ENCODE results near the gene LTBR. TPM values are rescaled to one million over a fixed set of nuclear protein-coding genes. Genes with fewer than 3 reads are reported as not detected.

LTBR gene
- total and polyA plus RNA-seq, 4 donors, result 15.8 to 138 (median 89.0) TPM

- H3K4me1 ChIP-seq (ENCODE audit: control insufficient read depth in 4 of 4, insufficient read depth in 4 of 4, low read length in 3 of 4), result peaks cover 0 to 6% (median 4%) of the 10 kb centered on the region in 4 donors
- DNase-seq (ENCODE audit: low spot score), result no peak
- H3K9ac ChIP-seq (ENCODE audit: low read depth in 1 of 2, low read length in 2 of 2), result no peak overlapping the region
- TF ChIP-seq MAX (IDR thresholded peaks at IDR 0.05) (no peak), RAD21 (IDR thresholded peaks at IDR 0.05) (no peak), FOXA2 (IDR thresholded peaks at IDR 0.05) (no peak), JUND (IDR thresholded peaks at IDR 0.05) (no peak), HNF4G (IDR thresholded peaks at IDR 0.05) (no peak), HNF4A (conservative IDR thresholded peaks at IDR 0.05) (no peak), ZBTB33 (IDR thresholded peaks at IDR 0.05) (no peak), FOXA1 (IDR thresholded peaks at IDR 0.05) (no peak), REST (IDR thresholded peaks at IDR 0.05) (no peak), TAF1 (conservative IDR thresholded peaks at IDR 0.05) (no peak), GABPA (IDR thresholded peaks at IDR 0.05 in 1 of 2, conservative IDR thresholded peaks at IDR 0.05 in 1 of 2) (no peak), SP1 (IDR thresholded peaks at IDR 0.05) (no peak), CTCF (IDR thresholded peaks at IDR 0.05; ENCODE audit: low read depth, low read length, missing input control) (no peak)
- no peaks in the 10 kb centered on the region for H3K36me3 ChIP-seq (ENCODE audit: control insufficient read depth in 4 of 4, insufficient read depth in 3 of 4, low read depth in 1 of 4, low read length in 3 of 4)
- 88% methylated on average over 8 of the region's 8 CpGs for WGBS
- no peak overlapping the region for H3K4me3 ChIP-seq (ENCODE audit: low read depth in 1 of 3, low read length in 3 of 3)
- H3K27me3 ChIP-seq (ENCODE audit: control insufficient read depth in 4 of 4, insufficient read depth in 4 of 4, low read length in 3 of 4), result no peaks in the 10 kb centered on the region
- no peak overlapping the region for H3K27ac ChIP-seq (ENCODE audit: low read depth in 1 of 2, low read length in 2 of 2)
- no peaks in the 10 kb centered on the region for H3K9me3 ChIP-seq (ENCODE audit: control insufficient read depth in 4 of 4, low read length in 3 of 4)
These were observed 40.9 kb downstream of the LTBR start for GRCh38 chr12:6424866-6425265.

- Histone ChIP-seq H3K9ac (ENCODE audit: low read depth in 1 of 2, low read length in 2 of 2) (no peak overlapping the region), H3K4me1 (ENCODE audit: control insufficient read depth in 4 of 4, insufficient read depth in 4 of 4, low read length in 3 of 4) (peaks cover 0 to 8% (median 4%) of the 10 kb centered on the region in 4 donors), H3K36me3 (ENCODE audit: control insufficient read depth in 4 of 4, insufficient read depth in 3 of 4, low read depth in 1 of 4, low read length in 3 of 4) (no peaks in the 10 kb centered on the region), H3K27me3 (ENCODE audit: control insufficient read depth in 4 of 4, insufficient read depth in 4 of 4, low read length in 3 of 4) (no peaks in the 10 kb centered on the region), H3K9me3 (ENCODE audit: control insufficient read depth in 4 of 4, low read length in 3 of 4) (no peaks in the 10 kb centered on the region), H3K27ac (ENCODE audit: low read depth in 1 of 2, low read length in 2 of 2) (no peak overlapping the region), H3K4me3 (ENCODE audit: low read depth in 1 of 3, low read length in 3 of 3) (no peak overlapping the region)
- no peak for DNase-seq (ENCODE audit: low spot score)
- WGBS, result 86% methylated on average over 23 of the region's 23 CpGs
- TF ChIP-seq MAX (IDR thresholded peaks at IDR 0.05) (no peak), FOXA2 (IDR thresholded peaks at IDR 0.05) (no peak), RXRA (IDR thresholded peaks at IDR 0.05) (no peak), JUND (IDR thresholded peaks at IDR 0.05) (no peak), ATF3 (IDR thresholded peaks at IDR 0.05) (no peak), YY1 (IDR thresholded peaks at IDR 0.05) (no peak), FOXA1 (IDR thresholded peaks at IDR 0.05) (no peak), GABPA (IDR thresholded peaks at IDR 0.05 in 1 of 2, conservative IDR thresholded peaks at IDR 0.05 in 1 of 2) (no peak), EGR1 (IDR thresholded peaks at IDR 0.05; ENCODE audit: low read depth in 2 of 2) (no peak), REST (IDR thresholded peaks at IDR 0.05) (no peak), TAF1 (conservative IDR thresholded peaks at IDR 0.05) (no peak), NR2F2 (IDR thresholded peaks at IDR 0.05) (no peak), HNF4A (conservative IDR thresholded peaks at IDR 0.05) (no peak), SP1 (IDR thresholded peaks at IDR 0.05) (no peak)
These were observed 41.9 kb downstream of the LTBR start for GRCh38 chr12:6425590-6426531.
